ENCODE data around the gene CAMTA1.

- TF ChIP-seq ZNF449 (CRISPR knock-in tag; IDR thresholded peaks at IDR 0.05) (no peak), BRF2 (IDR thresholded peaks at IDR 0.05; ENCODE audit: borderline replicate concordance, insufficient read depth, insufficient read length) (no peak), CTCF (IDR thresholded peaks at IDR 0.05 in 2 of 3, conservative IDR thresholded peaks at IDR 0.05 in 1 of 3; ENCODE audit: insufficient read depth in 2 of 3, low read depth in 1 of 3, low read length in 3 of 3) (no peak), KAT7 (CRISPR knock-in tag; IDR thresholded peaks at IDR 0.05; ENCODE audit: borderline replicate concordance) (no peak), JUN (IDR thresholded peaks at IDR 0.05; ENCODE audit: borderline replicate concordance, low read depth, low read length) (no peak), JUN (CRISPR knock-in tag; IDR thresholded peaks at IDR 0.05; ENCODE audit: borderline replicate concordance) (no peak), HIVEP1 (CRISPR knock-in tag; IDR thresholded peaks at IDR 0.05) (no peak)
These were observed 965.9 kb downstream of the CAMTA1 start for GRCh38 chr1:7751174-7751573.
